Esophagus muscularis mucosa (tissue), 3 donors: ENCODE measurements around the gene DCAF15.

Experiments
- POLR2A ChIP-seq: fragments of 450-650 bp; IDR thresholded peaks from one replicate; pipeline ENCODE4 v1.6.1; 2017; ENCODE audit warnings: antibody characterized with exemption, moderate library complexity, mild to moderate bottlenecking, low read depth
- TF ChIP-seq, protein P1 (sequence below), 3 experiments: fragments of 200-600 bp in 2 of 3; fragments of 450-650 bp in 1 of 3; sonication (generic) in 2 of 3; IDR thresholded peaks; one replicate each; pipeline ENCODE4 v1.5.1; 2017 to 2019; ENCODE audit warnings: antibody characterized with exemption in 3 of 3, mild to moderate bottlenecking in 2 of 3, moderate library complexity in 1 of 3

- TF ChIP-seq POLR2A, result no peak
- TF ChIP-seq, protein P1, sequence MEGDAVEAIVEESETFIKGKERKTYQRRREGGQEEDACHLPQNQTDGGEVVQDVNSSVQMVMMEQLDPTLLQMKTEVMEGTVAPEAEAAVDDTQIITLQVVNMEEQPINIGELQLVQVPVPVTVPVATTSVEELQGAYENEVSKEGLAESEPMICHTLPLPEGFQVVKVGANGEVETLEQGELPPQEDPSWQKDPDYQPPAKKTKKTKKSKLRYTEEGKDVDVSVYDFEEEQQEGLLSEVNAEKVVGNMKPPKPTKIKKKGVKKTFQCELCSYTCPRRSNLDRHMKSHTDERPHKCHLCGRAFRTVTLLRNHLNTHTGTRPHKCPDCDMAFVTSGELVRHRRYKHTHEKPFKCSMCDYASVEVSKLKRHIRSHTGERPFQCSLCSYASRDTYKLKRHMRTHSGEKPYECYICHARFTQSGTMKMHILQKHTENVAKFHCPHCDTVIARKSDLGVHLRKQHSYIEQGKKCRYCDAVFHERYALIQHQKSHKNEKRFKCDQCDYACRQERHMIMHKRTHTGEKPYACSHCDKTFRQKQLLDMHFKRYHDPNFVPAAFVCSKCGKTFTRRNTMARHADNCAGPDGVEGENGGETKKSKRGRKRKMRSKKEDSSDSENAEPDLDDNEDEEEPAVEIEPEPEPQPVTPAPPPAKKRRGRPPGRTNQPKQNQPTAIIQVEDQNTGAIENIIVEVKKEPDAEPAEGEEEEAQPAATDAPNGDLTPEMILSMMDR (IDR thresholded peaks at IDR 0.05), result no peak
These were observed 19.4 kb upstream of the DCAF15 start for GRCh38 chr19:13932911-13933393.
